NCI-H146 treated with DMSO at 0.1 percent for 48 hours (cell line): ENCODE results near the gene ADAM17.
A peak's percentile ranks its signal among the peaks of the same experiment; 100 is the strongest.
"Not testable (repeated sequence)": the region's sequence is repeated elsewhere in the genome, so short reads cannot be mapped to it uniquely, and the experiment has no call there.

Experiments used
- DNase-seq: peaks from one replicate; lab custom pipeline; 2025; ENCODE audit not compliant: unreplicated experiment; lab: John Stamatoyannopoulos, UW

The ADAM17 gene

GRCh38 chr2:9555297-9556120, at the start of gene ADAM17:
ADAM17 (minus strand) TSS chr2:9555830; CDS start chr2:9555605, 225 bp downstream.
- peak; percentile 90 for DNase-seq

GRCh38 chr2:9602412-9602811, 46.8 kb upstream of the ADAM17 start:
- no peak for DNase-seq

DNA sequence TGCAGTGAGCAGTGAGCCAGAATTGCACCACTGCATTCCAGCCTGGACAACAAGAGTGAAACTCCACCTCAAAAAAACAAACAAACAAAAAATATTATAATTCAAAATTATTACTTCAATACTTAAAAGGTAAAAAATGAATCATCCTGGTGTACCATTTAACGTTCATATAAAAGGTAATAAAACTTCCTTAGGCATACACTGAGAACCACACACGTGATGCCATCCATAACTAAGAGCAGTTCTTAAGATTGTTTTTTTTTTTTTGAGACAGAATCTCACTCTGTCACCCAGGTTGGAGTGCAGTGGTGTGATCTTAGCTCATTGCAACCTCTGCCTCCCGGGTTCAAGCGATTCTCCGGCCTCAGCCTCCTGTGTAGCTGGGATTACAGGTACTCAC, 45.8 kb upstream of the ADAM17 start:
- no peak for DNase-seq

- no peak for DNase-seq
Observed at GRCh38 chr2:9599430-9599829, 43.8 kb upstream of the ADAM17 start.

- DNase-seq = no peak
Observed at GRCh38 chr2:9596621-9597311, 41.1 kb upstream of the ADAM17 start.

GRCh38 chr2:9595746-9596145, 40.1 kb upstream of the ADAM17 start:
- no peak for DNase-seq

DNA sequence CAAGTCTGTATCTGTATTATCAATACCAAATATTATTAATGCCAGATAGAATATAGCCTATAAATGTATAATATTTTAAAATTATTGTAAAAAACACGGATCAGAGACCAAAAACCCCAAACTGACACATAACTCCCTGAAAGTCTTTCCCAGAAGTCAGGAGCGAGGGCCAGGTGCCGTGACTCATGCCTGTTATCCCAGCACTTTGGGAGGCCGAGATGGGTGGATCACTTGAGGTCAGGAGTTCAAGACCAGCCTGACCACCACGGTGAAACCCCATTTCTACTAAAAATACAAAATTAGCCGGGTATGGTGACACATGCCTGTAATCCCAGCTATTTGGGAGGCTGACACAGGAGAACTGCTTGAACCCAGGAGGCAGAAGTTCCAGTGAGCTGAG, 39.6 kb upstream of the ADAM17 start:
- DNase-seq = not testable (repeated sequence)

DNA sequence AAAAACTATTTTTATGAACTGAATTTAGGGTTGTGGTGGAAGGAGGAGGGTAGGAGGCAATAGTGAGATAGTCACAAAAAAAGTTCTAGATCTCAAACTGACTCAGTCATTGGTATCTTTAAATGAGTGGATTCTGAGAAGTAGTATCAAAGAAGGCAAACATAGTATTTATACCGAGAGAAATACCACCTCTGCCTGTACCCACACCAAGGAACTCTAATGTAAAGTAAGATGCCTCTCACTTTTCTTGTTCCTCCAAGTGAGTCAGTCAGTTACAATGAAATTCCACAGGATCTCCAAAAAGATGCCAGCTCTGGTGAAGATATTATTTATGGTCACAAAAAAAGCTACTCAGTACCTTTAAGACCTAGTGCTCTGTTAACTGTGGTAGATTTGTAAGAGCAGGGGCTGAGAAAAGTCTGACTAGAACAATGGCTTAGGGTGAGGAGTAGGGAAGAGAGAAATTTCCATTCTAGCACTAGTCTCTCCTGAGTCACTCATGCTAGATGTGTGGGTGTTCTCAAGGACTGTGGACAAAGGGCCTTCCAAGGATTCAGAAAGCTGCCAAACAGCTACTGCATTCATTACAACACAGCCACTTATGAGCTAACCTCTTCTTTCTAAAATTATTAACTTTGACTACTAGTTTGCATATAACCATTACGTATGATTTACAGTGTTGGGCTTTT, 38.9 kb upstream of the ADAM17 start:
- no peak for DNase-seq

DNA sequence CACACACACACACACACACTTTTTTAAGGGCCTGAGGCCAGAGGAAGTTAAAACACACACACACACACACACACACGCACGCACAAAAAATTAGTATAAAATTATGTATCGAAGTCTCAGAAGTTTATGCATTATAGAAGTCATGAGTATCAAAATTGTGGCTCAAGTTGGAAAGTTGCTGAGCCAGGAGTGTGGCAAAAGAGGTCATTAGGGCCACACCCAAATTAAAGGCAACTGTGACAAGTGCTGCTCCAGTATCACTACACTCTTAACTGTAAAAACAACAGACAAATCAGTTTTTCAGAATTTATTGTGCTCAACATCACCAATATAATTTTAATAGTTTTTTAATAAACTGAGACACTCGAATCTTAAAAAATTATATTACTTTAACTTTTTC, 38.3 kb upstream of the ADAM17 start:
- no peak for DNase-seq

GRCh38 chr2:9592699-9593098, 37.1 kb upstream of the ADAM17 start:
- DNase-seq = no peak

DNA sequence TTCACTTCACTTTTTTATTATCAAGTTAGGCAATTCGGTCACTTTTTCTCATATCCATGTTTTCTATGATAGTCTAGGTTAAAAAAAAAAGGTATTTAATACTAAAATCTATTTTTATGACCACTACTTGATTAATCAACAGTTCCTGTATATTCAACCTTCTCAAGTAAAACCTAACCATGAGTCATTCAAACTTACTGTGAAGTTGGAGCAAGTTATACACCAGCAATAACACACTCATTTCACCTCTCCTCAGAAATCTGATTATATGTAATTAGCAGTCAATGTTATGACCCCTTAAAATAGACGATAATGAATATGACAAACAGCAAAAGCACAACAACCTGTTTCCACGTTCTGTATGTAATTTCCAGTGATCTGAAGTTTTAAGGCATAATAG, 35.0 kb upstream of the ADAM17 start:
- DNase-seq = no peak

- no peak for DNase-seq
Observed at GRCh38 chr2:9586465-9586864, 30.8 kb upstream of the ADAM17 start.

GRCh38 chr2:9585486-9585885, 29.9 kb upstream of the ADAM17 start:
- DNase-seq = no peak

DNA sequence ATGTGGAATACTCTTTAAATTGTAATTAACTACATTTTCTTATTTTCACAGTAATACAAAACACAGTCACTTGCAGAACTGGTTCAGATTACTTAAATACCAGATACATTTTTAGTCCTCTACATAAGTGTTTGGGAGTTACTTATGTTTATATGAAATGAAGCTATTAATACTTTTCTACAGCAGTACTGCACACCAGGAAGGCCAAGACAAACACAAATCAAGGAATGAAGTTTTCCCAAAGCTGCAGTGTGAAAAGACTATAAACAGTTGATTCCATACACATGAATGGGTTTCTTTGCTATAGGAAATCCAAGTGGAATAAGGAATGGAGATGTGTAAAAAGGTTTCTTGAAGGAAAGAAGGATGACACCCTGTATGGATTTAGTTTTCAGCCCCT, 29.3 kb upstream of the ADAM17 start:
- not testable (repeated sequence) for DNase-seq

GRCh38 chr2:9582624-9583023, 27.0 kb upstream of the ADAM17 start:
- no peak for DNase-seq

DNA sequence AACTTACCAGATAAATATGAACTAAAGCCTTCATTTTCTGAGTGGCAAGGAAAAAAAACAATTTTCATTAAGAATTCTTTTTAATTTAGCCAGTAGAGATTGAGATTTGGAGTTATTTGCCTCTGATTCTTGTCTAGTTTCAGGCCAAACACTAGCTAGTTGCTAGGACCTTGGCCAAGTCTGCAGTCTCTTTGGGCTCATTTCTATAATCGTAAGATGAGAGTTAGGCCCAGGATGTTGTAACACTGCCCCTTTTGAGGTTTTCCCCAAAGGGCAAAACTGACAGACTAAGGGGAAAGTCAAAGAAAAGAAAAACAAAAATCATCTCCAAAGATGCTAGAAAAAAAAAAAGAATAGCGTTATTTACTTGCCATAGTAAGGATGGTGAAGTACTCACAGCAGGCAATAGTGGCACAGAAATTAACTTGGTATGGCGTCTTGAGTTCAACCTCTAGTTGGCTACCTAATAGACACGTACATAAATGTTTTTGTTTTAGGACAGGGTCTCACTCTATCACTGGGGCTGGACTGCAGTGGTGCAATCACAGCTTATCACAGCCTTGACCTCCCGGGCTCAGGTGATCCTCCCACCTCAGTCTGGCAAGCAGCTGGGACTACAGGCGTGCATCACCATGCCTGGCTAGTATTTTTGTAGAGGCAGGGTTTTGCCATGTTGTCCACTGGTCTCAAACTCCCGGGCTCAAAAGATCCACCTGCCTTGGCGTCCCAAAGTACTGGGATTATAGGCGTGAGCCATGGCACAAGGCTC, 23.0 kb upstream of the ADAM17 start:
- DNase-seq = no peak

DNA sequence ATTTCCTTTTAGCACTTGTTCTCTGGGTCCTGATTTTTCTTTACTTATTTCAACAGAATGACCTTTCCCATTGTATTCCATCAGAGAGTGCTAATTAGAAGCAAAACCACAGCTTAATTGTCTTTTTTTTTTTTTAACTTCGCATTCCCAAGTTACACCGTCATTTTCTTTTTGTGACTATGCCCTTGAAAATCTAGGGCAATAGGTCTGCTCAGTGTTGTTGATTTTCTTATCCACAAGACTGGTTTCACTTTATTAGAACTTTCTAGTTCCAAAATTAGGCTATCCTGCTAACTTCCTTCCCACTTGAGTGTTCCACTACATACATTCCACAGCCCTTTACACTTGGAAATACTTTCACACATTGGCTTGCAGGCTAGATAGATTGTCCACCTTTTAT, 18.7 kb upstream of the ADAM17 start:
- DNase-seq = no peak

- no peak for DNase-seq
Observed at GRCh38 chr2:9573840-9574239, 18.2 kb upstream of the ADAM17 start.

DNA sequence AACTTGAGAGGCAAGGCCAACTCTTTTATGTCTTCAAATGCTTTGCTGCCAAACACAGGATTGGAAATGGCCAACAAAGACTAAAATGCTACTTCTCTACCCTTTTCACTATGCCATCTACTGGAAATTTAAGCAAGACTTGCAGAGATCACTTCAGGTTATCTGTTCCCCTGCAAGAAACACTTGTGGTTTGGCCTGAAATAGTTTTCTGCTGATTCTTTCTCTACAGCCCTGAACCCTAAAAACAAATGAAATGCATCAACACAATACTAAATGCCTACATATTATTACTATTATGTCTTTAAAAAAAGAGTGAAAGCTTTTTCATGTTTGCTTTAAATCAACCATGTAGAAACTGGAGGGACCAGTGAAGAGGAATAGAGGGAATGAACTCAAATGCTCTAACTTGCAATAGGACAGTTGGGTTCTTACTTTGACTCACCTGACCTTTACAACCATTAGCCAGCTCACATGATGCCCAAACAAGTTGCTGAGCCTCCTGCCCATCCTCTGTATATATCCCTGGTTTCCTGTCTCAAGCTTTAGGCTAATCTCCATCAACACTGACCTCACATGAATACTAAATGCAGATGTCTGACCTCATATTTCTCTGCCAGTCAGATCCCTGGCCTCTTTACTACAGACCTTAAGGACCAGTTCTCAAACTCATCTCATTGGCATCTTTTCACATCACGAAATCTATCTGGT, 17.5 kb upstream of the ADAM17 start:
- no peak for DNase-seq

GRCh38 chr2:9570182-9571060, 14.8 kb upstream of the ADAM17 start:
- no peak for DNase-seq
